HG02678 (cell line): ENCODE results near the gene KIAA0825.

ENCODE experiments used
- ATAC-seq: cut with Tn5 transposase; IDR thresholded peaks from one replicate; pipeline ENCODE4 v1.9.1; 2021; ENCODE audit warnings: mild to moderate bottlenecking, moderate library complexity; ENCODE audit not compliant: unreplicated experiment

KIAA0825 gene

GRCh38 chr5:94517490-94518488 is 100.6 kb downstream of the KIAA0825 start:
- ATAC-seq: no peak

GRCh38 chr5:94516148-94516547 is 102.3 kb downstream of the KIAA0825 start:
- ATAC-seq: no peak

GRCh38 chr5:94508461-94509148 is 109.8 kb downstream of the KIAA0825 start:
- ATAC-seq: no peak

DNA sequence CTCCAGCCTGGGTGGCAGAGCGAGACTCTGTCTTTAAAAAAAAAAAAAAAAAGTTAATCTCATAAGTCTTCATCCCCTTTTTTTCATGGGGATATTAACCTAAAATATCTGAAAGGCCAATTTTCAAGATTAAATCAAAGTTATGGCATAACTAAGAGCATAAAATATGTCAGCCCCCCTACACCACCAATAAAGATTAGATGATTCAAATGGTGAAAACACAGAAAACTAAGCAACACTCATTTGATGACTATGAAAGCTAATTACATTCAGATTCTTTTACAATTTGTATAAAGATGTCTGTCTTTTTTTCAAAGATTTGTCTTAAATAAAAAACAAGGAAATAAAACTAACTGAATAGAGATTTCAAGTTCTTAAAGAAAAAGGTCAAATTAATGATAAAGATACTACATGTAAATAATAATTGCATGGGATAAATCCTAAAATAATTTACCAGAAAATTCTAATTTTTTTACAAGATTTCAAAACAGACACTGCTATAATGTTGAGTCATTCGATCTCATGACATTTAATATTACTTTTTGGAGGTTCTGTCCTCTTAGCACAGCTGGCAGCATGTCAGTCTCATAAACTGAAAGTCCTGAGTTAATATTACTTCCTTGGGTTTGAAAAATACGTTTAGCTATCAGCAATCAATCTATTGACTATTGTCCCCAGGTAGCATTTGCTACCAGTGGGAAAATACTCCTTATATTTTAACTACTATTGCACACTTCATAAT is 112.9 kb downstream of the KIAA0825 start:
- ATAC-seq: no peak

DNA sequence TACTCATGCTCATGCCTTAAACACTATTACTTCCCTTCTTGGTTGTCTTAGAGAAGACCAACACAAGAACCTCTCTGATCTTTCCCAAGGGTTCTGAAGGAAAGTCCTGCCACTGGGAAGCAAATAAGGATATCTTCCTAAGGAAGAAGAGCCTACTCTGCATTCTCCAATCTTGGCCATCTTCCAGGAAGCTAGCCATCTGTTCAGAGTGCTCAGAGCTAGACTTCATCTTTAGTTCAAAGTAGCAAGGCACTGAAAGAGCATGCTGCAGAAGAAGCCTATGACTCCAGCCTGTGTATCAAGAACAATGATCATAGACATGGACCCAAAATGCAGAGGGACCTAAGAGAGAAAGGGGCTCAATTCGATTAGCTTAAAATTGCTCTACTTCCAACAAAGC is 114.7 kb downstream of the KIAA0825 start:
- no peak for ATAC-seq

GRCh38 chr5:94501365-94501764 is 117.0 kb downstream of the KIAA0825 start:
- no peak for ATAC-seq

GRCh38 chr5:94499806-94500205 is 118.6 kb downstream of the KIAA0825 start:
- no peak for ATAC-seq

DNA sequence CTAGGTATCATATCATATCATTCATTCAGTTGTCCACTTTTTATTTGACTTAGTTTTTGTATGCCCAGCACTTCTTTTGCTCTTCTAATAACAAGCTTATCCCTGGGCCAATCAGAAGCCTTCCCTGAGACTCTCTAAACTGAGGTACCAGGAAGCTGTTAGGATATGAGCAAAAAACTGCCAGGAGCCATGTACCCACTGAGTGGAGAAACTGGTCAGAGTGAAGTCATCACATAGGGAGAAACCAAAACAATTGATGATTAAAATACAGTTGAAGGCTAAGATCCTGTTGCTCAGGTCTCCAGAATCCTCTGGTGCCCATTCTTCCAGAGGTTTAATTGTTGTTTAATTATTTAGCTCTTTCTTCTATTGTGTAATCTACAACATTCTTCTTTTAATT is 120.2 kb downstream of the KIAA0825 start:
- no peak for ATAC-seq

DNA sequence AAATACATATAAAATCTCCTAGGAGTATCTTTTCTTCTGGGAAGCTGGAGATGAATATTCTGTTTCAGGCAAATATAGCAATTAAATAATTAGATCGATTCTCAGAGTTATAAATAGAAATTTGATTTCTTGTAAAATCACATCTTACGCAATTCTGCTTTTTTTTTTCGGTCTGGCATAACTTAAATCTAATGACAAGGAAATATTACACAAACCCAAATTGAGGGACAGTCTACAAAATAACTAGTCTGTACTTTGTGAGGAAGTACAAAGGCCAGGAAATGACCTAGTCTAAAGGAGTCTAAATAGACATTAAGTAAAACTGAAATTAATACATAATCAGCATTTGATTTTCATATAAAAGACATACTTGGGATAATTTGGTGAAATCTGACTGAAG is 133.3 kb downstream of the KIAA0825 start:
- no peak for ATAC-seq

- ATAC-seq: no peak
Observed at GRCh38 chr5:94481059-94481458, 137.3 kb downstream of the KIAA0825 start.

DNA sequence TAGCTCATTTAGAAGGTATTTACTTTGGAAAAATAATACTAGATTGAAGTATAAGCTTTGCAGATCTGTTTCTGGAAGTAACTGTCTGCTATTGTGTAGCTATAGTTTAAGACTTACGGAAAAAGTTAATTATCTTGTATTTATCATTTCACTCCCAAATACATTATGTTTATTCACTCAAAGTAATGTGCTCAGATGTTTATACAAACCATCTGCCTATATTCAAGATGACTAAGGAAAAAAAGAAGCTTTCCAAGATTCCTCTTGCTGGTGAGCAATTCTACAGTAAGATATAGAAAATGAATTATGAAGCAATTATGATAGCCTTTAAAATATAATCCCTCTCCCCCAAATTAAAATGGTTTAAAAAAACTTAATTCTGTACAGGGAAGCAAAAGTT is 137.9 kb downstream of the KIAA0825 start:
- ATAC-seq: no peak

- no peak for ATAC-seq
Observed at GRCh38 chr5:94473936-94474335, 144.5 kb downstream of the KIAA0825 start.

GRCh38 chr5:94471521-94471920 is 146.9 kb downstream of the KIAA0825 start:
- ATAC-seq: no peak

GRCh38 chr5:94470802-94471201 is 147.6 kb downstream of the KIAA0825 start:
- no peak for ATAC-seq

DNA sequence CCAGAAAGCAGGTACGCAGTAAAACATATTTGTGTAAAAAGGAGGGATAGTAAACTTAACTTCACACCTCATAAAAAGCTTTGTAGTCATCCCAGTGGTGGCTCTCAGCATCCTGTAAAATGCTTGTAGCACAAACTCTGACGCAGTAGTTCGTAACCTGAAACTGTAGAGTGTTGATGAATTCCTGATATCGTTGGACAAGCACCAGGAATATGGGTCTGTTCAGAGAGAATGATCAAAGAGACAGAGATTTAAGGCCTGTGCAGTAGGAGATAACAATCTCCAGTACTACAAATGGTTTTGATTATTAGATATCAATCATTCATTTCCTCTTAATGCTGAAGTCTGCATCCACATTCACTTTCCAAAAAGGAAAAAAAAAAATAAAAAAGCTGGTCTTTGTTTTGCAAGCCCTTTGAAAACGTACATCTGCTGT is 148.5 kb downstream of the KIAA0825 start:
- ATAC-seq: no peak

- no peak for ATAC-seq
Observed at GRCh38 chr5:94467954-94468930, 150.2 kb downstream of the KIAA0825 start.

GRCh38 chr5:94467346-94467953 is 151.0 kb downstream of the KIAA0825 start:
- ATAC-seq: no peak

GRCh38 chr5:94463739-94464138 is 154.7 kb downstream of the KIAA0825 start:
- no peak for ATAC-seq

- no peak for ATAC-seq
Observed at GRCh38 chr5:94461131-94461530, 157.3 kb downstream of the KIAA0825 start.

- no peak for ATAC-seq
Observed at GRCh38 chr5:94459915-94460314, 158.5 kb downstream of the KIAA0825 start.
